GM19328 (cell line): ENCODE data around the gene PML.
"Not testable (repeated sequence)": the region's sequence is repeated elsewhere in the genome, so short reads cannot be mapped to it uniquely, and the experiment has no call there.

Experiments
- ATAC-seq: cut with Tn5 transposase; IDR thresholded peaks from one replicate; pipeline ENCODE4 v1.9.1; 2021; ENCODE audit warnings: mild to moderate bottlenecking, moderate library complexity; ENCODE audit not compliant: unreplicated experiment

The PML gene

DNA sequence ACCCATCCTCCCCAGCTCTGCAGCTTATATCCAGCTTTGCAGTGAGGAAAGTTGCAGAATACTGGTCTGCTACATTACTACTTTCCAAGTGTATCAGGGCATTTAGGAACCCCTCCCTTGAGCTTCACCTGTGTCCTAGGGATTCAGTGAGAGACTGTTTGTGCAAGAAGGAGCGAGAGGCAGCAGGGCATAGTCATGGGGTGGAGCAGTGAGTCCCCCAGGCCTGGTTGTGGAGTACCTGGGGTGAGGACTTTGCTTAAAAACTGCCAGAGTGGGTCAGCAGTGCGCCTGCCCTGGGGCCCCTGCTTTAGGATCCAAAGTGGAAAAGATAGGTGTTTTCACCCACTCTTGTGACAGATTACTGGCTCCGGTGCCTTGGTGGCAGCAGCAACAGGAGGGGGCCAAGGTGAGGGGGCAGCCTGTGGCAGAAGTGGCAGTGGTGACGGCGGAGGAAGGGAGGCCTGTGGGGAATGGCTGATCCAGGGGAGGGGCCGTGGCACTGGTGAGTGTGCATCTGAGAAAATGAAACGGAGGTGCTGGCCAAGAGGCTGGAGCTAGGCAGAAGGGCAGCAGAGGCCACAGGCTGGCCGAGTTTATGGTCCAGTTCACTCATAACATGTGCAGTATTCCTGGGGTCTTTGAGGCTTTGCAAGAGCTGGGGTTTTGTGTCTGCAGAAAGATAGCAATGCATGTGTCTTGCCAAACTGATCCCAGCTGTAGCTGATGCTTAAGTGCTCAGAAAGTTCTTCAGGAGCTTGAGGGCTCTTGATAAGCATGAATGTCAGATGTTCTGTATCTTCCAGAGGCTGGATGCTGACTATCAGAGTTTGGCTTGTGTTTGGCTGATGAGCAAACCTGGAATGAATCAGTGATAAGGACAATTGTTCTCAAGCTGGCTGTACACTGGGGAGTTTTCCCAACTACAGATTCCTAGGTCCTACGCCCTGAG is 44.5 kb downstream of the PML start:
- ATAC-seq, result no peak

DNA sequence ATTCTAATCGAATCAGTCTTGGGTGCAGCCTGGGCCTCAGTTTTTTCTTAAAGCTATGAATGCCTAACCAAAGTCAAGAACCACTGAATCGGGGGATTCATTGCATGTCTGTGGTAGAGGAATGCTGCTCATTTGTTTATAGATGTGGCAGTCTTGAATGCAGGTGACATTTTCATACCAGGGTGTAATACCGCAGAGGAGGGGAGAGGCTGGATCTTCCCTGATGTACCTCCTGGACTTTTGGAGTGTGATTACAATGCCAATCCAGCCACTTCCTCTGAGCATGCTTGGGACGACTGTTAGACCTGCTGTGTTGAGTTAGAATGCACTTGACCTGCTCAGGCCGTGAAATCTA is 45.1 kb downstream of the PML start:
- ATAC-seq, result no peak

DNA sequence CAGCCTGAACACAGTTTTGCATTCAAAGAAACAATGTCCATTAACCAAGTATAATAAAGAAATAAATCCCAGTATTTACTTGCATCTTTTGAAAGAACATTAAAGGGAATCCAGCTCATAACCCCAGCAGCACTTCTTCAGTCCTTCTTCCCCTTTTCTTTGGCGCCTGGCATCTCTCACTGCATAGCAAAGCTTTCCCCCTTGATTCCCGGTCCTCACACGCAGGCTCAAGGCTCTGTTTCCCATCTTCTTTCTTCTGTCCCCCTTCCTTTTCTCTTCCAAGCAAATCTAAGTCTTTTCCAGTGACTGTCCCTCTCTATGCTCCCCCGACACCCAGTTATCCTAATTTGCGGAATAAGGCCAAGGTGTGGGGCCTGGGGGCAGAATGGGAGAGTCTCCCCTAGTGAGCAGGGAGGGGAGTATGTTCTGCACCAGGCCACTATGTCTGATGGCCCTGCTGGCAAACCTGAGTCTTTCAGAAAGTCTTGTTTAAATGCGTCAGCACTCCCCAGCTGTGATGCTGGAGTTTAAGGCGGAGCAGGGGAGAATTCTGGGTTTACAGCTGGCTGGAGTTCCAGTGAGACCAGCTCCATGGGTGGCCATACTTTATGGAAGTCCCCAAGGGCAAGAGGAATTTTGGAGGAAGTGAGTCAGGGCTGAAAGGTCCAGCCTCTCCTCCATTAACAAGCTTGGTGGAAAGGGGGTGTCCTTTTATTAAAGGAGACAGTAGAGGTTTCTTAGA is 45.8 kb downstream of the PML start:
- ATAC-seq, result no peak

DNA sequence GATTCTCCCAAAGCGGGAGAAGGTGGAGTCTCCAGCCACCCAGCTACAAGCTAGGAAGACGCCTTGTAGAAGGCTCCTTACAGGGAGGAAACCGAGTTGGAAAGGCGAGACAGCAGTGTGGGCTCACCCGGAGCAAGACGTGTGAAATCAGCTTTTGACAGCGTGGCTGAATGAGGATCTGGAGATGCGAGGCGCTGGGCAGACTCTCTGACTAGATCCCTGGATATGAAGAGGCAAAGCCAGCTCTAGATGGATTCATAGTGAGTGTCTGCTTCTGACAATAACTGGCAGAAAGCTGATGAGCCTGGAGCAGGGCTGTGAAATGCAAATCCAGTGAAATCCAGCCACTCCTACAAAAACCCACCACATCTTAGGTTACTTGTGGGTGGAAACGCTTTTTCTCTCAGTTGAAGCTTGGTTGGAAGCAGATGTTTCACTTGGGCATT is 46.8 kb downstream of the PML start:
- ATAC-seq, result no peak

DNA sequence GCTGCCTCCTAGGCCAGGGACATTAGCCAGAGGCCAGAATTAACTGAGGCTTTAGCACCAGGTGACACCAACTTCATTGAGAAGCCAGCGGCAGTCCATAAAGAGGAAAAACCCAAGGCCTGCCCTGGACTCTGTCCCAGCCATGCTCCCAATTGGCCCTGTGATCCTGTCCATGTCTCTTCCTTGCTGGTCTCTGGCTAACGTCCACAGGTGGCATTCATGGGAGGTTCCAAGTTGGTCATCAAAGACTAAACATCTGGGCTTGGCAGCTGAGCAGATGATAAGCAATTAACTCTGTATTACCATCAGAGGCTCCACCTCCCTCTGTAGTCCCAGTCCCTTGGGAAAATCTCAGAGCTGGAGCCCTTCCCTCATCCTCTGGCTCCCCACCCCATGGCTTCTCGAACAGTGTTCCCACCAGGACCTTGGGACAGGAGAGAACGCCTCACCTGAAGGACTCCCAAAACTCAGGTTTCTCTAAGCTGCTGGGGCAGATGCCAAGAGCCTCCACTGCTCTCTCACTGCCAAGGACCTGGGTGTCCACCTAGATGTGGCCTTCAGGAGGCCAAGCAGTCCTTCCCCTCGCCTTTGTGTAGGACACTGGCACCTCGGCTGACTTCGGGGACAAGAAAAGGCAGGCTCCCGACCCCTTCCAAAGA is 47.4 kb downstream of the PML start:
- ATAC-seq, result no peak

DNA sequence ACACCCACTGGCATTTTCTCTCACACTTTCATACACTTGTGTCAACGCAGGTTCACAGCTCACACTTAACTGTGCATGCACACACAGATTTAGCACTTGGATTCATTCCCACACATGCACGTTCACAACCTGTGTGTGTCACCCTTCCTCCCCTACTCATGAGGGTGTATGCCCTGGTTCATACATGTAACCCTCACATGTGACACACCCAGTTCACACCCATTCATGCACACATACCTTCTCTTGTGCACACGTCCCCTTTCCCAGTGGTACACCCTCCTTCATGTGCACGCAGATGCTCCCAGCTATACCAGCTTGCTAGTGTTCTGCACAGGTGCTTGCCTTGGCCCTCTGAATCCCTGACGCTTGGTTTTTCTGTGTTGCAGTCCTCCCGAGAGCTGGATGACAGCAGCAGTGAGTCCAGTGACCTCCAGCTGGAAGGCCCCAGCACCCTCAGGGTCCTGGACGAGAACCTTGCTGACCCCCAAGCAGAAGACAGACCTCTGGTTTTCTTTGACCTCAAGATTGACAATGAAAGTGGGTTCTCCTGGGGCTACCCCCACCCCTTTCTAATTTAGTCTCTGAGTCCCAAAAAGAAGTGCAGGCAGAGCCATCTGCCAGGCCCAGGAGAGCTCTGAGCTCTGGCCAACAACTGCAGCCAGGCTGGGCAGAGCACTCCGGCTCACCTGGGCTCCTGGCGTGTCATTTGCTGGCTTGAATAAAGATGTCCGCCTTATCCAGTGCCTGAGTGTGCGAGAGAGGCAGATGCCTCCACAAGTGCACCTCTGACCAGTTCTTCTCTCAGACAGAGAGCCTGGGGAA is 48.3 kb downstream of the PML start:
- ATAC-seq, result no peak

DNA sequence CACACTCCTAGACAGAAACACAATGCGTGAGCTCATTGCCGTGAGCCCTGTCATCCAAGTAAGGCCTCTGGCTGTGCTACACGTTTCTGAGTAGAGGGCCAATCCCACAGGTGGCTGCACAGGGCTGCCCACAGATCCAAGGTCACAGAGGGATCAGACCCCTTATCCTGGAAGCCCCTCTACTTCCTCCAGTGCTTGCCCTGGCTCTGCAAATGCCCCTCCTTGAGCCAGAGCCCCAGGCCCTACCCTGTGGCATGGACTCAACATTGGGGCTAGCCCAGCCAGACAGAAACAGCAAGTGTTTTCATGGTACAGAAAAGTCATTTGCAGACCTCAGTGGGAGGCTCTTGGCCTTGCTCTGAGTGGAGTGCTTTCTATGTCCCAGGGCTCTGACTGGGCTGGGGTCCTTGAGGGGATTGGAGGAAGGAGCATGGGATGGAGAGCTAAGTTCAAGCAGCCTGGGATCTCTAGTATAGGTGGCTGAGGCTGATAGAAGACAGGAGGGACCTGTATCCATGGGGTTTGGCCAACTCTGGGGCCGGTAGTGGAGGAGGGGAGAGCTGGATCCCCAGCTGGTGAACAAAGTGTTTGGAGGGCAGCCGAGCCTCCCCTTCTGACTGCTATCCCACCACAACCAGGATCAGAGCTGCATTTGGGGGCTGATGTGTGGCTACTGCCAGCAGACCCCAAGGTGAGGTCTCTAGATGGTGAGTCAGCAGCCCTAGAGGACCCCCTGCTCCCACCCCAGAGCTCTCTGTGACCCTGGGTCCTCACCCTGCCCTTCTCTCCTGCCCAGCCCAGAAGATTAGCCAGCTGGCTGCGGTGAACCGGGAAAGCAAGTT is 49.1 kb downstream of the PML start:
- ATAC-seq, result no peak

DNA sequence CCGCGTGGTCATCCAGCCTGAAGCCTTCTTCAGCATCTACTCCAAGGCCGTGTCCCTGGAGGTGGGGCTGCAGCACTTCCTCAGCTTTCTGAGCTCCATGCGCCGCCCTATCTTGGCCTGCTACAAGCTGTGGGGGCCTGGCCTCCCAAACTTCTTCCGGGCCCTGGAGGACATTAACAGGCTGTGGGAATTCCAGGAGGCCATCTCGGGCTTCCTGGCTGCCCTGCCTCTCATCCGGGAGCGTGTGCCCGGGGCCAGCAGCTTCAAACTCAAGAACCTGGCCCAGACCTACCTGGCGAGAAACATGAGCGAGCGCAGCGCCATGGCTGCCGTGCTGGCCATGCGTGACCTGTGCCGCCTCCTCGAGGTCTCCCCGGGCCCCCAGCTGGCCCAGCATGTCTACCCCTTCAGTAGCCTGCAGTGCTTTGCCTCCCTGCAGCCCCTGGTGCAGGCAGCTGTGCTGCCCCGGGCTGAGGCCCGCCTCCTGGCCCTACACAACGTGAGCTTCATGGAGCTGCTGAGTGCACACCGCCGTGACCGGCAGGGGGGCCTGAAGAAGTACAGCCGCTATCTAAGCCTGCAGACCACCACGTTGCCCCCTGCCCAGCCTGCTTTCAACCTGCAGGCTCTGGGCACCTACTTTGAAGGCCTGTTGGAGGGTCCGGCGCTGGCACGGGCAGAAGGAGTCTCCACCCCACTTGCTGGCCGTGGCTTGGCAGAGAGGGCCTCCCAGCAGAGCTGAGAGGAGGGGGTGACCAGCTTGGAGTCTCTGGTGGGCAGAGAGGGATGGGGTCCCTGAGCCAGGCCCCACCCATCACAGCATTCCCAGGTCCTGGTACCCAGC is 50.0 kb downstream of the PML start:
- no peak for ATAC-seq

DNA sequence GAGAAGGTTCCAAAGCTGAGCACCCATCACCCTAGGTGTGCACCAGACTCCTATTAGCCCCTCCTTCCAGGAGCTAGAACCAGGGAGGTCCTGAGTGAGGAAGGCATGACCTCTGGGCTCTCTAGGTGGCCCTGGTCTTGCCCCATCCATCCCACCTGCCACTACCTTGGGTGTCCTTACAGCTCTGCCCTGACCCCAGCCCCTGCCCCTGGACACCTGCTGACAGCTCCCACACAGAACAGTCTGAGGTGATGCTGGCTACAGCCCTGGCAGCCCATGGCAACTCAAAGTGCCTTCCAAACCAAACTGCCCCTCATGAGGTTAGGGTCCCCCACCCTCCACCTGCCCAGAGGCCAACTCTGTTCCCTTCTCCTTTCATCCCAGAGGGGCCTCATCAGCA is 50.7 kb downstream of the PML start:
- ATAC-seq, result no peak

DNA sequence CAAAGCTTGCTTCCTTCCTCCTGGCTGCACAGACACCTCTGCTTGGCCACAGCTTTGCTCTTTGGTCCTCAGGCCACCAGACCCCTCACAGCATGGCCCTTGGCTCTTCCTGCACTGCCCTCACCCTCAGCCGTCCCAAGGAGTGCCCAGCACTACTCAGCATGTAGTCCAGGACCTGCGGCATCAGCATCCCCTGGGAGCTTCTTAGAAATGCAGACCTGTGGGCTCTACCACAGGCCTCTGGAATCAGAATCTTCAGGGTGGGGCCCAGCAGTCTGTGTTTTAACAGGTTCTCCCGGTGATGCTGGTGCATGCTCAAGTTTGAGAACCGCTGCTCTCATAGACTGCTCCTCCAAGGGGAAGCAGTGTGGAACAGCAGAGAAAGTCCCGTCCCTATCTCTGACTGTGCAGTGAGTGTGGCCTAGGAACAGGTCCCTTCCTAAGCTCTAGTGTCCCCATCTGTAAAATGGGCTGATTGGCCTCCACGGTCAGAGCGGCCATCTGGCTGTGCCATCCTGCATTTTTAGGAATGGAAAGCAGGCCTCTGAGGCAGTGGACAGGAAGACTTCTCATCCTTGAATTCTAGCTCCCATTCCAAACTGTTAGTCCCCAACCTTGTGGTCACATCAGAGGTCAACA is 51.2 kb downstream of the PML start:
- no peak for ATAC-seq

DNA sequence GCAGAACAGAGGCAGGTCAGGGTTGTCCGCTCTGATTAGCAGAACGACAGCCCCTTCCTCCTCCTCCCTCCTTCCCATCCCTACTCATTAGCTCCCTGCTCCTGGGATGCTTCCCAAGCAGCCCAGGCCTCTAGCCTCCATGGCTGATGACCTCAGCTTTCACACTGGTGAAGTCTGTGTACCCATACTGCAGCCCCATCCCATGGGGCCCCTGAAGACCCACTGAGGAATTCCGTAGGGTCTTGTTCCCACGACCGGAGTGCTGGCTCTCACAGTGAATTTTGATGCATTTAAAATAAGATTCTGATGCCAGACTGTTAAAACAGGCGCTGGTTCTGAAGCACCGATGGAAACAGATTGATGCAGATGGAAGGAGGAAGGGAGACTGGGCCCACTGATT is 51.8 kb downstream of the PML start:
- ATAC-seq, result no peak

DNA sequence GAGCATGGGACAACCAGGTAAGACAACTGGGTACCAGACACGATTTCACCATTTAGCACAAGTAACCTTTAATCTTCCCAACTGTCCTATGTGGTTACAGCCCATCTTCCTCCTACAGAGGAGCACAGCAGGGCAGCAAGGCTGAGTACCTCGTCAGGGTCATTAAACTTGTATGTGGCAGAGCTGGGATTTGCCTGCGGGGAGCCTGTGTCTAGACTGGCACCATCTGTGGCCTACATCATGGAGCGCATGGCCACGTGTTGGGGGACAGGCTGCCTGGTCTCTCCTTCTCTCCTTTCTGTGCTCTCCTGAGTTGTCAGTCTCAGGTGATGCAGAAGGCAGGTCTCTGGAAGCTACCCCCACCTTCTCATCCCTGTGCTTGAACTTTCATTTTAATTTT is 55.6 kb downstream of the PML start:
- no peak for ATAC-seq

DNA sequence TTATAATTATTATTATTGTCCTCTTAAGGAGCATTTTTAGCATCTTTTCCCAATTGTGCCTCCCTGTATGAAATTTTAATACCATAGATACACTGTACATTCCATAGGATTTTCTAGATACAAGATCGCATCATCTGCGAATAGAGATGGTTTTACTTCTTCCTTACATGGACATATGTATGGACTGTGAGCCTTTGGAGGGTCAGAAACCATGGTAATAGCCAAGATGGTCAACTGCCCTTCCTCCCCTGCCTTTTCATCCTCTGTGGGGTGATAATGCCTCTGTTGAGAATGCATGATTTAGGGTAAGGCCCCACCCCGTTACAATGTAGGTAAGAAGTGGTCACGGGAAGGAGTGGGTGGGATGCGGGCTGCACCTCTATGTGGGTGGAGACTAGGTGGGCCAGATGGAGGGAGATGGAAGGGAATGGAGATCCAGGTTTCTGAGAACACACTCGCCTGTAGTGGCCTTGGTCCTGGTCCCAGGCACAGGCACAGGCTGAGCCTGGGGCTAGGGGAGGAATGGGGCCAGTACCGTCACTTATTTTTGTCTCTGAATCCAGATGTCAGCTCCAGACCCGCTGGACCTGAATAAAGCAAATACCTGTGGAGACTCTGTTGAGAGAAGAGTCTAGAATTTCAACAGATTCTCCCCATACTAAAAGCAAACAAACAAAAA is 56.2 kb downstream of the PML start:
- no peak for ATAC-seq

DNA sequence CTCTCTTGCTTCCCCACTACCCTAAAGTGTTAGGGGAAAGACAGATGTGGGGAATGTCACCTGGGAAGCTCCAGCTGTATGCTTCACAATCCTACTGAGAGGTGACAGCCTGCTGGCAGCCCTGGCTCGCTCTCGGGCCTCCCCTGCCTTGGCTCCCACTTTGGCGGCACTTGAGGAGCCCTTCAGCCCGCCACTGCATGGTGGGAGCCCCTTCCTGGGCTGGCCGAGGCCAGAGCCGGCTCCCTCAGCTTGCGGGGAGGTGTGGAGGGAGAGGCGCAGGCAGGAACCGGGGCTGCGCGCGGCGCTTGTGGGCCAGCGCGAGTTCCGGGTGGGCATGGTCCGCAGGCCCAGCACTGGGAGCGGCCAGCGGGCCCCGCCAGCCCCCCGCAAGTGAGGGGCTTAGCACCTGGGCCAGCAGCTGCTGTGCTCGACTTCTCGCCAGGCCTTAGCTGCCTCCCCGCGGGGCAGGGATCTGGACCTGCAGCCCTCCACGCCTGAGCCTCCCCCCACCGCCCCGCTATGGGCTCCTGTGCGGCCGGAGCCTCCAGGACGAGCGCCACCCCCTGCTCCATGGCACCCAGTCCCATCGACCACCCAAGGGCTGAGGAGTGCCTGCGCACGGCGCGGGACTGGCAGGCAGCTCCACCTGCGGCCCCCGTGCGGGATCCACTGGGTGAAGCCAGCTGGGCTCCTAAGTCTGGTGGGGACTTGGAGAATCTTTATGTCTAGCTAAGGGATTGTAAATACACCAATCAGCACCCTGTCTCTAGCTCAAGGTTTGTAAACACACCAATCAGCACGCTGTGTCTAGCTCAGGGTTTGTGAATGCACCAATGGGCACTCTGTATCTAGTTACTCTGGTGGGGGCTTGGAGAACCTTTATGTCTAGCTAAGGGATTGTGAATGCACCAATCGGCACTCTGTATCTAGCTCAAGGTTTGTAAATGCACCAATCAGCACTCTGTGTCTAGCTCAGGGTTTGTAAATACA is 58.0 kb downstream of the PML start:
- ATAC-seq, result not testable (repeated sequence)

DNA sequence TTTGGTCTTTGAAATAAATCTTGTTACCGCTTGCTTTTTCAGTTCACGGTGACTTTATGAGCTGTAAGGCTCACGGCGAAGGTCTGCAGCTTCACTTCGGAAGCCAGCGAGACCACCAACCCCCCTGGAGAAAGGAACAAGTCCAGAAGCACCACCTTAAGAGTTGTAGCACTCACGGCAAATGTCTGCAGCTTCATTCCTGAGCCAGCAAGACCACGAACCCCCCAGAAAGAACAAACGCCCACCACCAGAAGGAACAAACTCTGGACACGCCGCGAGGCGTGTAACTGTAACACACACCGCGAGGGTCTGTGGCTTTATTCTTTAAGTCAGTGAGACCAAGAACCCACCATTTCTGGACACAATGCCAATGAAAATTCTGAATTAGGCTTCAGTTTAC is 59.0 kb downstream of the PML start:
- no peak for ATAC-seq

DNA sequence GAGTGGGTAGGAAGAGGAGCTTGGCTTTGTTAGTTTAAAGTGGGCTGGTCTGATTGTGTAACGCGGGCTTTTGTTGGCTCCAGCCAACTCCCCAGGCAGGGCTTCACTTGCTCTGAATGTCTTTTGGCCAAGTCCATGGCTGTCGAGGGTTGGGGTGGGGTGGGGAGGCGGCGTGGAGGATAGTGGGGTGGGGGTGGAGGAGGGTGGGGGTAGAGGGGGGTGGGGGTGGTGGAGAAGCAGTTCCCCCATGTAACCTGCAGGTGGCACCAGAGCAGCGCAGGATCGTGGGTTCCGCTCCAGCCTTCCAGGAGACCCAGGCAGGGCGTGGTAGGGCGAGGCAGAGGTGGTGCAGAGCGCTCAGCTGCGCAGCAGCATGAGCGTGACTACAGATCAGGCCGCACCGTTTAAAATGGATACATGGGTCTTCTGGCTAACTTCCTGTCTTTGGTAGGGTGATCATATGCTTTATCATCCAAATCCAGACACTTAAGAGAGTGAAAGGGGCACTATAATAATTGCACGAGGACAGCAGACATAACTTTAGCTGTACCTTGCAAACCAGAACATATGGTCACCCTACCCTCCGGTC is 59.5 kb downstream of the PML start:
- no peak for ATAC-seq
